Kidney glomerular epithelial cell (primary cell): ENCODE data around the gene POLR2L.

Experiments
- DNase-seq: peaks from one replicate; lab custom pipeline; 2025; lab: John Stamatoyannopoulos, UW

POLR2L gene

GRCh38 chr11:838441-839279, 3.7 kb downstream of the POLR2L start:
- DNase-seq = no peak

- no peak for DNase-seq
Measured at GRCh38 chr11:837990-838307, 4.4 kb downstream of the POLR2L start.

GRCh38 chr11:837189-837989, 4.9 kb downstream of the POLR2L start:
- DNase-seq = no peak

GRCh38 chr11:836700-837099, 5.6 kb downstream of the POLR2L start:
- no peak for DNase-seq

DNA sequence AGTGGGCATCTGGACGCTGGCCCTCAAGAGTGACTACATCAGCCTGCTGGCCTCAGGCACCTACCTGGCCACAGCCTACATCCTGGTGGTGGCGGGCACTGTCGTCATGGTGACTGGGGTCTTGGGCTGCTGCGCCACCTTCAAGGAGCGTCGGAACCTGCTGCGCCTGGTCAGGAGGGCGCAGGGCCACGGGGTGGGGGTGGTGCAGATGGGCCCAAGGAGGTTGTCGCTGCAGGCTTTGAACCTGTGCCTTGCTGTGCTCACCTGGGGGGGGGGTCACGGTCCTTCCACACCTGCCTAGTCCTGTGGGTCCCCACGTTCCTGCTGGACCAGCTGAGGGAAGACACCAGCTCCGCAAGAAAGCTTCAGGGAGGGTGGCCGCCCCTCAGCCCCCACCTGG, 6.1 kb downstream of the POLR2L start:
- no peak for DNase-seq

GRCh38 chr11:834371-835316, 7.7 kb downstream of the POLR2L start:
- DNase-seq = peak; percentile 97

DNA sequence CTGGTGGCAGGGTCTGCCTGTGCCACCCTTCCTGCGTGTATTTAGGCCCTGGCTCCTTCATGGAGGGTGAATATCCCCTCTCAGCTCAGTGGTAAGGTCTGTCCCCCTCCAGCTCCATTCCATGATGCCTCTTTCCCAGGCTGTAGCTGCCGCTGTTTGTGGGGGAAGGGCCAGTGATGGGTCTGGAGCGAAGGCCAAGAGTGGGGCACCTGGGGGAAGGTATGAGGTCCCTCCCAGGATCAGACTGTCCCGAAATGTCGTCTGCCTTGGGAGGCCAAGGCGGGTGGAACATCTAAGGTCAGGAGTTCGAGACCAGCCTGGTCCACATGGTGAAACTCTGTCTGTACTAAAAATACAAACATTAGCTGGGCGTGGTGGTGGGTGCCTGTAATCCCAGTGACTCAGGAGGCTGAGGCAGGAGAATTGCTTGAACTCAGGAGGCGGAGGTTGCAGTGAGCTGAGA, 8.4 kb downstream of the POLR2L start:
- DNase-seq = no peak

DNA sequence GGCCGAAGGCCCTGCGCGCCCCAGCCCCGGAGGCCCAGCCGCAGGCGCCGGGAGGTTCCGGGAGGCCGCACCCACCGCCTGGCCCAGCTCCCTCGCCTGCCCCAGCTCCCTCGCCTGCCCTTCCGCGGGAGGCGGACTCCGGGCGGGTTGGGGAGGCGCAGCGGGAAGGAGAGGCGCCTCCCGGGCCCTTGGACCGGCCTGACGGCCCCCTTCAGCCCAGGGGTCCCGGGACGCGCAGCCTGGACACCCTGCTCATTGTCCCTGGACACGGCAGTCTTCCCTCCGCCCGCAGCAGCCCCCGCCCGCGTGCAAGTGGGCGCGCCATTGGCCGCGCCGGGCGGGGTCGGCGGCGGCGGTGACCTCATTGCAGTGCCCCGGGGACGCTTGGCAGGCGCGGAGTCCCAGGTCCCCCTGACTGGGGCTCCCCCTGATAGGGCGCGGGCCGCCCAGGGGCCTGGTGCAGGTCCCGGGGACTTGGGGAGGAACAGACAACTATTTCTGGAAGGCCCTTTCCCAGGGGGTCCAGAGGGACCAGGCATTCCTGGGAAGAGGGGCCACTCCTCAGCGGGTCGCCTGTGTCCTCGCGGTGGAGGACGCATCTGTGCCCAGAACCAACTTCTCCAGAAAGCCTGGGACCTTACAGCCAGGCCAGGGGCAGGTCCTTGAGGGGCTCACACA, 9.1 kb downstream of the POLR2L start:
- DNase-seq = peak; percentile 44

- peak; percentile 56 for DNase-seq
Measured at GRCh38 chr11:832529-833113, 9.7 kb downstream of the POLR2L start, which contains the start of gene CD151. Gene CD151 (plus strand): TSS chr11:832952. CDS start chr11:836070, 3,118 bp downstream.

DNA sequence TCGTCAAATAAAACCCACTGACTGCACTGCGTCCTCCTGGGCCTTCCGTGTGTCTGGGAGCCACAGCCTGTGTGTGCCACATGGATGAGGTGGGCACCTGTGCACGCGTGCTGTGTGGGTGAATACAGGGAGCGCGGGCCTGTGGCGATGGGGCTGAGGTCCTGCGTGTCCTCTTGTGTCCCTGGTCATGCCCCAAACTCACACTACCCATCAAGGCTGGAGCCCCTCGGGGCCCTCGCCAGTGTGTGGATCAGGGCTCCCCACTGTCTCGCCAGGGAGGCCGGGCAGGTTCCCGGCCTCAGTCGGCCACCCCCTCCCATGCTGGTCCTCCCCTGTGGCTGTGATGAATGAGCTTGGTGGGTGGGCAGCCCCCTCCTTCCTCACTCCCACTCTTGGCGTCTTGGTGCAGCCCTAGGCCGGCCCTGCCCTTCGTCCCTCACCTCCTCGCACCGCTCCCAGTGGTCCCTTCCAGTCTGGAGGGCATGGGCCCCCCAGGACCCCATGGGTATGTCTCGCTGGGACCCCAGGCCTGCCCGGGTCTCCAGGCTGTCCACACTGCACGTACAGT, 10.3 kb downstream of the POLR2L start:
- no peak for DNase-seq

DNA sequence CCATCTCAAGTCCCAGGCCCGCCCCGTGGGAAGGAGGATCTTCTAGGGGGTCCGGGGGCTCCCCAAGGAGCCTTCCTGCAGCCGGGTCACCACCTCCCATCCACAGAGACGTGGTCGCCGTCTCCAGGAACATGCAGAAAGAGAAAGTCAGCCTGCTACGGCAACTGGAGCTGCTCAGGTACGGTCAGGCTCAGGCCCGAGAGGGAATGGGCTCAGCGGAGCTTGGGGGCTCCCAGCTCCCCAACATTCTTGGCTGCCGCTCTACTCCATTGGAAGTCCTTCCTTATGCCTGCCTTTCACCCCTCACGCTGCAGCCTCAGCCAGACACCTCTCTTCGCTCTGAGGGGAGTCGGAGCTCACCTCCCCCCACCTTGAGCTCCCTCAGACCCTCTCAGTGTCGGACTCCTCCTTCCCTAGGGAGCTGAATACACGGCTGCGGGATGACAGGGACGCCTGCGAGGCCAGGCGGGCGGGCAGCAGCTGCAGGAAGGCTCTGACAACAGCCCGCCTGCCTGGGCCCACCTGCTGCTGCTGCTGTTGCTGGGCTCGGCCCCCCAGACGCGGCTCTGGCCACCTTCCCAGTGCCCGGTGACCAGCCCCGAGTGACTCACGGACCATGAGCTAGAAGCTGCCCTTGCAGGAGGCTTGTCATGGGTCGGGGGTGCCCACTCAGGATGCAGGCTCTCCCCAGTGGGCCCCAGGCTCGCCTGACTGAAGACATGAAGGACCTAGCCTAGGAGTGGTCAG, 11.0 kb downstream of the POLR2L start:
- no peak for DNase-seq

DNA sequence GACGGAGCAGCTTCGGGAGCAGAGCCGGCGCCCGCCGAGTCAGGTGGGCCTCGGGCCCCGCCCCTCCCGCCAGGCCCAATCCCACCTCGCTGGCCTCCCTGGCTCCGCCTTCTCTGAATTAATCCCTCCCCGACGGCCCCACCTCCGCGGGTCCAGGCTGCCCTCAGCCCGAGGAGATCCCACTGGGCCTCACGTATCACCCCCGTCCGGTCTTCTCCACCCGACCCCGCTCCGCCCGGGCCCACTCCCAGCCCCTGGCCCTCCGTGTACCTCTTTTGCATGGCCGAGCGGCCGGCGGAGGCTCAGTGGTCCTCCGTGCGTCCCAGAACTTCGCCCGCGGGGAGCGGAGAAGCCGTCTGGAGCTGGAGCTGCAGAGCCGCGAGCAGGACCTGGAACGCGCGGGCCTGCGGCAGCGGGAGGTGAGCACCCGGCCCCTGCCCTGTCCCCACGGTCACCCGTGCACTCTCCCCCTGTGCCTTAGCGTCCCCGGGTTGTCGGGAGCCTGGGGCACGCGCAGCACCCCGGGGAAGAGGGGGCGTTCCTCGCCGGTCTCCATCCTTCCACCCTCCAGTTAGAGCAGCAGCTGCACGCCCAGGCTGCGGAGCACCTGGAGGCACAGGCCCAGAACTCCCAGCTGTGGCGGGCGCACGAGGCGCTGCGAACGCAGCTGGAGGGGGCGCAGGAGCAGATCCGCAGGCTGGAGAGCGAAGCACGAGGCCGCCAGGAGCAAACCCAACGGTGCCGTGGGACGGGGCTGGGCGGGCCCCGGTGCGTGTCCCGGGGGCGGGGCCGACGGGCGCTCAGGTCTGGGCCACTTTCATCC, 11.8 kb downstream of the POLR2L start:
- DNase-seq = peak; percentile 57

- no peak for DNase-seq
Measured at GRCh38 chr11:829847-830294, 12.5 kb downstream of the POLR2L start.

- peak; percentile 31 for DNase-seq
Measured at GRCh38 chr11:829176-829846, 13.0 kb downstream of the POLR2L start.

- no peak for DNase-seq
Measured at GRCh38 chr11:828506-829175, 13.7 kb downstream of the POLR2L start.

DNA sequence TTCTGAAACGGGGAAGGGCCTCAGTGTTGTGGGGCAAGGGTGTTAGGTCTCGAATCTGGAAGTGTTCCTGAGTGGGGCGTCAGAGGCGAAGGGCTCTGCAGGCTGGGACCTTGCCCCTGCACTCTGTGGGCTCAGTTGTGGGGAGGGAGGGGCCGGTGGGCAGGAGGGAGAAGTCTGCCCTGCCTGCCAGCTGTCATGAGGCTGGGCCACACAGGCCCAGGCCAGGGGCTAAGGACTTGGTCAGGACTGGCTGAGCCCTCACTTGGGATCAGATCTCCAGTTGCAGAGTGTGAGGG, 14.5 kb downstream of the POLR2L start, which contains the start of gene CRACR2B:
Gene CRACR2B, plus strand, starts transcription at position 23 of the 296 bp plus-strand sequence. CDS start 689 bp downstream, outside the sequence.
- no peak for DNase-seq

GRCh38 chr11:827146-827896, 15.0 kb downstream of the POLR2L start:
- DNase-seq = no peak
